ENCODE measurements around the gene NRP1.

GRCh38 chr10:33290321-33291052, 44.0 kb downstream of the NRP1 start:
- TF ChIP-seq ATF3 (CRISPR knock-in tag; conservative IDR thresholded peaks at IDR 0.05) (no peak), CTCF (IDR thresholded peaks at IDR 0.05) (no peak), MAX (CRISPR knock-in tag; IDR thresholded peaks at IDR 0.05) (no peak), CREM (CRISPR knock-in tag; IDR thresholded peaks at IDR 0.05) (no peak), CREB1 (CRISPR knock-in tag; IDR thresholded peaks at IDR 0.05) (no peak), ZNF121 (CRISPR knock-in tag; IDR thresholded peaks at IDR 0.05) (no peak), ZNF423 (CRISPR knock-in tag; IDR thresholded peaks at IDR 0.05) (no peak), IRF2 (CRISPR knock-in tag; IDR thresholded peaks at IDR 0.05; ENCODE audit: borderline replicate concordance, low read depth) (no peak), JUN (CRISPR knock-in tag; IDR thresholded peaks at IDR 0.05) (no peak), ZNF671 (CRISPR knock-in tag; IDR thresholded peaks at IDR 0.05) (no peak), TP53 (CRISPR knock-in tag; IDR thresholded peaks at IDR 0.05) (no peak), E2F4 (CRISPR knock-in tag; IDR thresholded peaks at IDR 0.05; ENCODE audit: borderline replicate concordance, low read depth) (no peak), FOXP1 (CRISPR knock-in tag; IDR thresholded peaks at IDR 0.05; ENCODE audit: borderline replicate concordance) (no peak), GABPB1 (CRISPR knock-in tag; IDR thresholded peaks at IDR 0.05) (no peak)

Measured in WTC11 (cell line).